NT2/D1 (cell line): ENCODE results near the gene ACTA2.

Source experiments
- SUZ12 ChIP-seq: IDR thresholded peaks from 2 replicates; pipeline ENCODE4 v1.6.1; 2011; ENCODE audit not compliant: insufficient read length, insufficient read depth; ENCODE audit errors: extremely low read depth
- YY1 ChIP-seq: IDR thresholded peaks from 2 replicates; pipeline ENCODE4 v1.6.1; 2011; ENCODE audit not compliant: insufficient read length, insufficient read depth
- ZNF274 ChIP-seq: IDR thresholded peaks from 2 replicates; pipeline ENCODE4 v1.6.1; 2011; ENCODE audit warnings: mild to moderate bottlenecking, low read depth, low read length

- TF ChIP-seq ZNF274 = no peak
- no peak for TF ChIP-seq SUZ12
- TF ChIP-seq YY1 = no peak
These were observed 30.6 kb upstream of the ACTA2 start for GRCh38 chr10:88983206-88983605.
